ENCODE data around the gene JAK1. TPM values are rescaled to one million over a fixed set of nuclear protein-coding genes. Genes with fewer than 3 reads are reported as not detected.

The JAK1 gene
- total RNA-seq, 1 experiment from 2014 or later = 73.1 TPM

DNA sequence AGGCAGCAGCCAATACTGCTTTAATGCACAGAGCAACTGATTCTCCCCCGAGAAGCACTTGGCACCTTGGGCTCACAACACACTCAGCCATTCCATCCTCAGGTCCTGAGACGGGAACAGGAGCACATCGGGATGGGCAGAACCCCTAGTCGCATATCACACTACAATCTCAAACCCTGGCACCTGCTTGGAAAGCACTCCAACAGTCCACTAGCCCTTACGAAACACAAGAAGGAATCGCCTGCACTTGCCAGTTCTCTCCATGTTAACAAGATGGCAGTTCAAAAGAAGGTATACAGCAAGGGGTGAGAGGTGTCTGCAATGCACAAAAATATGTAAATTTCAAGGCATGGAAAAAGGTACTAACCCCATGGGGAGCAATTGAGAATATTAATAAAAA lies 21.4 kb downstream of the JAK1 start:
- TF ChIP-seq, protein P1, sequence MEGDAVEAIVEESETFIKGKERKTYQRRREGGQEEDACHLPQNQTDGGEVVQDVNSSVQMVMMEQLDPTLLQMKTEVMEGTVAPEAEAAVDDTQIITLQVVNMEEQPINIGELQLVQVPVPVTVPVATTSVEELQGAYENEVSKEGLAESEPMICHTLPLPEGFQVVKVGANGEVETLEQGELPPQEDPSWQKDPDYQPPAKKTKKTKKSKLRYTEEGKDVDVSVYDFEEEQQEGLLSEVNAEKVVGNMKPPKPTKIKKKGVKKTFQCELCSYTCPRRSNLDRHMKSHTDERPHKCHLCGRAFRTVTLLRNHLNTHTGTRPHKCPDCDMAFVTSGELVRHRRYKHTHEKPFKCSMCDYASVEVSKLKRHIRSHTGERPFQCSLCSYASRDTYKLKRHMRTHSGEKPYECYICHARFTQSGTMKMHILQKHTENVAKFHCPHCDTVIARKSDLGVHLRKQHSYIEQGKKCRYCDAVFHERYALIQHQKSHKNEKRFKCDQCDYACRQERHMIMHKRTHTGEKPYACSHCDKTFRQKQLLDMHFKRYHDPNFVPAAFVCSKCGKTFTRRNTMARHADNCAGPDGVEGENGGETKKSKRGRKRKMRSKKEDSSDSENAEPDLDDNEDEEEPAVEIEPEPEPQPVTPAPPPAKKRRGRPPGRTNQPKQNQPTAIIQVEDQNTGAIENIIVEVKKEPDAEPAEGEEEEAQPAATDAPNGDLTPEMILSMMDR (IDR thresholded peaks at IDR 0.05; ENCODE audit: unreplicated experiment) = no peak

DNA sequence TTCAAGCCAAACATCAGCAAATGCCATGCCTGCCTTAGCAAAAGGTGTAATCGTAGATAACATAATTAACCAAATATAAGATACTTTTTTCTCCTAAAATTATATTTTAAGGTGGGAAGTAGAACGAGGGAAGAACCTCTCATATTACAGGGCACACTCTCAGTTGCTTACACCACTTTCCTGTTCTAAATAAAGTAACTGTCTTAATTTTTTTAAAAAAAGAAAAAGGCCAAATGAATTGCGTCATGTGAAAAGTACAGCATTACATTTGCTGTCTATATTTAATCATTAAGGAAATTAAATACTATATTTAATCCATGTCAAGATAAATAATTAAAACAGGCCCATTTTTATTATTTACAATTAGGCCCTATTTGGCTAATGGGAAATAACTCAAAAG lies 23.7 kb downstream of the JAK1 start:
- H3K9me3 Mint-ChIP-seq (ENCODE audit: unreplicated experiment) = no peaks in the 10 kb centered on the region
- BruUV-seq (replicated peaks) = no TSS peak
- intact Hi-C loops (cut with micrococcal nuclease) = no loop called here
- no peak overlapping the region for H3K27ac Mint-ChIP-seq (ENCODE audit: low read depth, unreplicated experiment)
- no peak for DNase-seq (ENCODE audit: unreplicated experiment)
- ChIA-PET POLR2A (no interaction called here), CTCF (no interaction called here)
- no peak overlapping the region for H3K4me3 Mint-ChIP-seq (ENCODE audit: unreplicated experiment)
- H3K27me3 Mint-ChIP-seq (ENCODE audit: insufficient read depth, unreplicated experiment) = no peaks in the 10 kb centered on the region
- H3K4me1 Mint-ChIP-seq (ENCODE audit: insufficient read depth, unreplicated experiment) = peaks cover 18% of the 10 kb centered on the region
- no peaks in the 10 kb centered on the region for H3K36me3 Mint-ChIP-seq (ENCODE audit: insufficient read depth, unreplicated experiment)
- TF ChIP-seq, protein P1 (IDR thresholded peaks at IDR 0.05; ENCODE audit: unreplicated experiment) = no peak

More for the DNA sequence above, 21.4 kb downstream of the JAK1 start:
- intact Hi-C loops (cut with micrococcal nuclease) = no loop called here
- BruUV-seq (replicated peaks) = no TSS peak
- DNase-seq (ENCODE audit: unreplicated experiment) = no peak
- no peak overlapping the region for H3K4me3 Mint-ChIP-seq (ENCODE audit: unreplicated experiment)
- ChIA-PET CTCF (no interaction called here), POLR2A (no interaction called here)
- no peaks in the 10 kb centered on the region for H3K27me3 Mint-ChIP-seq (ENCODE audit: insufficient read depth, unreplicated experiment)
- no peaks in the 10 kb centered on the region for H3K9me3 Mint-ChIP-seq (ENCODE audit: unreplicated experiment)
- no peak overlapping the region for H3K27ac Mint-ChIP-seq (ENCODE audit: low read depth, unreplicated experiment)
- H3K4me1 Mint-ChIP-seq (ENCODE audit: insufficient read depth, unreplicated experiment) = peaks cover 25% of the 10 kb centered on the region
- no peaks in the 10 kb centered on the region for H3K36me3 Mint-ChIP-seq (ENCODE audit: insufficient read depth, unreplicated experiment)

DNA sequence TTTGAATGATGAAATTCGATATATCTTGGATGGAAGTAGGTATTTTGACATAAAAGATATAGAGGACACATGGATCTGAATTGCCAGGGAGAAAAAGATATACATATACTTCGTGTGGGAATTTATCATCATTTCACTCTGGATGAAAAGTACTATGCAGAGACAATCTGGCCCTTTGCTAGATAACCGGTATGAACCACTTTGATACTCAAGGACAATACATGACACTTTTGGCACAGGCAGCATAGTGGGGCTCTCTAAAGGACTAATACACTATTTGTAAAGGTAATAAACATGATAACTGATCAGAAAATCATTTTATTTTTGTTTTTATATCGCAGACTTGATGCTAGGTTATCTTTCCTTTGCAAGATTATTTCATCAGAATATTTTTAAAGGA lies 24.2 kb downstream of the JAK1 start:
- H3K9me3 Mint-ChIP-seq (ENCODE audit: unreplicated experiment) = no peaks in the 10 kb centered on the region
- H3K27me3 Mint-ChIP-seq (ENCODE audit: insufficient read depth, unreplicated experiment) = no peaks in the 10 kb centered on the region
- peaks cover 17% of the 10 kb centered on the region for H3K4me1 Mint-ChIP-seq (ENCODE audit: insufficient read depth, unreplicated experiment)
- H3K4me3 Mint-ChIP-seq (ENCODE audit: unreplicated experiment) = no peak overlapping the region
- ChIA-PET POLR2A (no interaction called here), CTCF (no interaction called here)
- peak overlapping the region; percentile 6 for H3K27ac Mint-ChIP-seq (ENCODE audit: low read depth, unreplicated experiment)
- H3K36me3 Mint-ChIP-seq (ENCODE audit: insufficient read depth, unreplicated experiment) = no peaks in the 10 kb centered on the region
- TF ChIP-seq, protein P1 (IDR thresholded peaks at IDR 0.05; ENCODE audit: unreplicated experiment) = no peak
- intact Hi-C loops (cut with micrococcal nuclease) = no loop called here
- DNase-seq (ENCODE audit: unreplicated experiment) = no peak
- BruUV-seq (replicated peaks) = no TSS peak

DNA sequence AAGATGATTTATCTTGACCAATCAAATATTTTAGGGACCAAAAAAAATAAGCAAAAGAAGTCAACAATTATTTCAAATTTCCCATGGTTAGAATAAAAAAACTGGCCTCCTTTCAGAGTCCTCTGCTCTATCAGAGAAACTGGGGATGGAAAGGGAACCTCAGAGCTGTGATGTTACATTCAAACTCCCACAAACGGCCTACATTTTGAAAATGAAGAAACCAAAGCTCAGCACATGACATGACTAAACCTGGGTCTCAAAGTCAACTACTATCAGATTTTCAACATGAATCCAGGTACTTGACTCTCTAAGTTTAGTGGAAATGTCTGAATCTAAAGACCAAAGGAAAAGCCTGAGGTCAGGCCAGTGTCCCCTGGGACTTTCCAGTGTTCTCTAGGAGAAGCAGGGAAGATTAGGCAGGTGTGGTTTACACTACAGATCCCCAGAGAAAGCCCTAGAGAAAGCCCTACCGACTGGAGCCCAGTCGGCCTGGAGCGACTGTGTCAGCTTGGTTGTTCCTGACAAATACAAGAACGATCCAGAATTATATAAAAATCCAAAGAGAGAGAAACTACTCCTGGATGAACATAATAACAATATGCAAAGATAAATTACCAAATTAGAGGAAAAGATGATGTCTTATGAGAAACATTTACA lies 24.8 kb downstream of the JAK1 start:
- Mint-ChIP-seq H3K4me1 (ENCODE audit: insufficient read depth, unreplicated experiment) (peaks cover 16% of the 10 kb centered on the region), H3K36me3 (ENCODE audit: insufficient read depth, unreplicated experiment) (no peaks in the 10 kb centered on the region), H3K9me3 (ENCODE audit: unreplicated experiment) (no peaks in the 10 kb centered on the region), H3K4me3 (ENCODE audit: unreplicated experiment) (no peak overlapping the region), H3K27ac (ENCODE audit: low read depth, unreplicated experiment) (peak overlapping the region; percentile 6), H3K27me3 (ENCODE audit: insufficient read depth, unreplicated experiment) (no peaks in the 10 kb centered on the region)
- no TSS peak for BruUV-seq (replicated peaks)
- ChIA-PET POLR2A (no interaction called here), CTCF (no interaction called here)
- intact Hi-C loops (cut with micrococcal nuclease) = no loop called here
- TF ChIP-seq, protein P1 (IDR thresholded peaks at IDR 0.05; ENCODE audit: unreplicated experiment) = no peak
- DNase-seq (ENCODE audit: unreplicated experiment) = no peak

All from MCF 10A (cell line).